Subcutaneous adipose tissue (tissue), 4 donors: ENCODE data around the gene SMG9. TPM values are rescaled to one million over a fixed set of nuclear protein-coding genes. Genes with fewer than 3 reads are reported as not detected.

Experiments
- CTCF ChIP-seq: fragments of 450-650 bp; IDR thresholded peaks from one replicate; pipeline ENCODE4 v1.5.1; 2016; ENCODE audit warnings: low read depth, mild to moderate bottlenecking, control low read depth, antibody characterized with exemption, moderate library complexity
- total RNA-seq, 4 donors: library from RNA; depleted of rRNA; stranded (reverse); fragments of >200 nt; gene quantifications; one replicate each; pipeline ENCODE4 v1.1.0, GENCODE V29; 2016

Gene SMG9
- total RNA-seq, 4 donors from 2014 or later, result 10.0 to 17.2 (median 12.7) TPM

- no peak for TF ChIP-seq CTCF
Measured at GRCh38 chr19:43719918-43720317, 34.8 kb downstream of the SMG9 start.

- no peak for TF ChIP-seq CTCF
Measured at GRCh38 chr19:43719378-43719868, 35.3 kb downstream of the SMG9 start.

GRCh38 chr19:43718627-43719377 lies 36.0 kb downstream of the SMG9 start:
- no peak for TF ChIP-seq CTCF

- TF ChIP-seq CTCF, result no peak
Measured at GRCh38 chr19:43715776-43716175, 39.0 kb downstream of the SMG9 start, which contains the start of gene IRGC. Gene IRGC (plus strand): TSS chr19:43716076. CDS start chr19:43718559, 2,483 bp downstream.

- no peak for TF ChIP-seq CTCF
Measured at GRCh38 chr19:43713208-43713607, 41.6 kb downstream of the SMG9 start.

- TF ChIP-seq CTCF, result no peak
Measured at GRCh38 chr19:43711751-43712355, 42.9 kb downstream of the SMG9 start.

GRCh38 chr19:43708716-43709115 lies 46.0 kb downstream of the SMG9 start:
- no peak for TF ChIP-seq CTCF
